ENCODE data around the gene SIGMAR1.

The SIGMAR1 gene

GRCh38 chr9:34651321-34651720, 13.7 kb upstream of the SIGMAR1 start:
- in situ Hi-C loops (cut with MboI; ENCODE audit: low sequenced_read_pairs, unreplicated experiment): no loop called here
- TF ChIP-seq CTCF (IDR thresholded peaks at IDR 0.05; ENCODE audit: borderline replicate concordance, control extremely low read depth, extremely low read depth, insufficient read depth, missing control alignments): no peak

GRCh38 chr9:34650816-34651215, 13.2 kb upstream of the SIGMAR1 start:
- TF ChIP-seq CTCF (IDR thresholded peaks at IDR 0.05; ENCODE audit: borderline replicate concordance, control extremely low read depth, extremely low read depth, insufficient read depth, missing control alignments): no peak
- no peak for DNase-seq (ENCODE audit: low spot score)
- in situ Hi-C loops (cut with MboI; ENCODE audit: low sequenced_read_pairs, unreplicated experiment): no loop called here

More at GRCh38 chr9:34651321-34651720, 13.7 kb upstream of the SIGMAR1 start:
- DNase-seq (ENCODE audit: low spot score): no peak

GRCh38 chr9:34648673-34649072, 11.1 kb upstream of the SIGMAR1 start:
- no peak for DNase-seq (ENCODE audit: low spot score)
- no peak for TF ChIP-seq CTCF (IDR thresholded peaks at IDR 0.05; ENCODE audit: borderline replicate concordance, control extremely low read depth, extremely low read depth, insufficient read depth, missing control alignments)
- in situ Hi-C loops (cut with MboI; ENCODE audit: low sequenced_read_pairs, unreplicated experiment): no loop called here

- in situ Hi-C loops (cut with MboI; ENCODE audit: low sequenced_read_pairs, unreplicated experiment): no loop called here
- no peak for TF ChIP-seq CTCF (IDR thresholded peaks at IDR 0.05; ENCODE audit: borderline replicate concordance, control extremely low read depth, extremely low read depth, insufficient read depth, missing control alignments)
- DNase-seq (ENCODE audit: low spot score): no peak
Measured at GRCh38 chr9:34647651-34648050, 10.1 kb upstream of the SIGMAR1 start.

- no peak for DNase-seq (ENCODE audit: low spot score)
- in situ Hi-C loops (cut with MboI; ENCODE audit: low sequenced_read_pairs, unreplicated experiment): no loop called here
- no peak for TF ChIP-seq CTCF (IDR thresholded peaks at IDR 0.05; ENCODE audit: borderline replicate concordance, control extremely low read depth, extremely low read depth, insufficient read depth, missing control alignments)
Measured at GRCh38 chr9:34647084-34647403, 9.5 kb upstream of the SIGMAR1 start.

GRCh38 chr9:34646211-34647083, 8.9 kb upstream of the SIGMAR1 start, which contains the start of gene GALT:
TSS of gene GALT (plus strand) at chr9:34646675. CDS start at chr9:34646705, 30 bp downstream.
- in situ Hi-C loops (cut with MboI; ENCODE audit: low sequenced_read_pairs, unreplicated experiment): no loop called here
- DNase-seq (ENCODE audit: low spot score): peak; percentile 98
- peak; percentile 37 for TF ChIP-seq CTCF (IDR thresholded peaks at IDR 0.05; ENCODE audit: borderline replicate concordance, control extremely low read depth, extremely low read depth, insufficient read depth, missing control alignments)
